ENCODE data around the gene PDE1A. TPM values are rescaled to one million over a fixed set of nuclear protein-coding genes. Genes with fewer than 3 reads are reported as not detected.

Gene PDE1A
- total RNA-seq, 4 donors from 2014 or later: 9.2 to 11.0 (median 10.1) TPM

DNA sequence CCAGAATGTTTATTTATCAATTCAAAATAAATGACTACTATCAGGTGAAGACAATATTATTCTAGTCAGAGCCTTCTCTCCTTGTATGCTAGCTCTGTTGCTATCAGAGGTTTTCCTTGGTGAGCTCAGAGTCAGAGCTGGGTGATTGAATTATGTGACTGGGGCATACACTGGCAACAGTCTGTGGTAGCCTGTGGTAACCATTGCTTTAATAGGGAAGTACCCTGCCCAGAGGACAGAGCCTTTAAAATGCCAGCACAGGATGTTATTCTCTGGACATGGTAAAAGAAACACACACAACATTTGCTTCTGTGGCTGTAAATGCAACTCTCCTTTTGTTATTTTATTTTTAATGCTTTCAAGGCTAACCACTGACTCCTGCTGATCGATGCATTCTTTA is 316.5 kb downstream of the PDE1A start:
- TF ChIP-seq, protein P1, sequence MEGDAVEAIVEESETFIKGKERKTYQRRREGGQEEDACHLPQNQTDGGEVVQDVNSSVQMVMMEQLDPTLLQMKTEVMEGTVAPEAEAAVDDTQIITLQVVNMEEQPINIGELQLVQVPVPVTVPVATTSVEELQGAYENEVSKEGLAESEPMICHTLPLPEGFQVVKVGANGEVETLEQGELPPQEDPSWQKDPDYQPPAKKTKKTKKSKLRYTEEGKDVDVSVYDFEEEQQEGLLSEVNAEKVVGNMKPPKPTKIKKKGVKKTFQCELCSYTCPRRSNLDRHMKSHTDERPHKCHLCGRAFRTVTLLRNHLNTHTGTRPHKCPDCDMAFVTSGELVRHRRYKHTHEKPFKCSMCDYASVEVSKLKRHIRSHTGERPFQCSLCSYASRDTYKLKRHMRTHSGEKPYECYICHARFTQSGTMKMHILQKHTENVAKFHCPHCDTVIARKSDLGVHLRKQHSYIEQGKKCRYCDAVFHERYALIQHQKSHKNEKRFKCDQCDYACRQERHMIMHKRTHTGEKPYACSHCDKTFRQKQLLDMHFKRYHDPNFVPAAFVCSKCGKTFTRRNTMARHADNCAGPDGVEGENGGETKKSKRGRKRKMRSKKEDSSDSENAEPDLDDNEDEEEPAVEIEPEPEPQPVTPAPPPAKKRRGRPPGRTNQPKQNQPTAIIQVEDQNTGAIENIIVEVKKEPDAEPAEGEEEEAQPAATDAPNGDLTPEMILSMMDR (IDR thresholded peaks at IDR 0.05; ENCODE audit: low read depth): no peak

DNA sequence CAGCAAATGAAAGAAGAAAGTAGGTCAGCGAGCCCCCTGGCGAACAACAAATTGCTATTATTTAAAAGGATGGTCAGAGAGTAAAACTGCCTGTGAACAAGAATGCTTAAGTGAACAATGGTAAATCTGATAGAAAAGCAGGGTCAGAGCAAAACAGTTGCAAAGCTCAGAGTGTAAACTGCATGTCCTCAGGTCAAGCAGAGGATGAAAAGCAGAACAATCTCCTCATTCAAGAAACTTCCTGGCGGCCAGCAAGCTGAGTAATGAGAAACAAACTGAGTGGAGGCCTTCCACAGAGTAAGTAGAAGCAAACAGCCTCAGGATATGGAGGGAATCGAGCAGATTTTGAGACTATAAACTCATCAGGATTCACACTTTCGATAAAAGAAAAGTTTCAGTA is 323.3 kb downstream of the PDE1A start:
- TF ChIP-seq, protein P1 (IDR thresholded peaks at IDR 0.05; ENCODE audit: low read depth): no peak

DNA sequence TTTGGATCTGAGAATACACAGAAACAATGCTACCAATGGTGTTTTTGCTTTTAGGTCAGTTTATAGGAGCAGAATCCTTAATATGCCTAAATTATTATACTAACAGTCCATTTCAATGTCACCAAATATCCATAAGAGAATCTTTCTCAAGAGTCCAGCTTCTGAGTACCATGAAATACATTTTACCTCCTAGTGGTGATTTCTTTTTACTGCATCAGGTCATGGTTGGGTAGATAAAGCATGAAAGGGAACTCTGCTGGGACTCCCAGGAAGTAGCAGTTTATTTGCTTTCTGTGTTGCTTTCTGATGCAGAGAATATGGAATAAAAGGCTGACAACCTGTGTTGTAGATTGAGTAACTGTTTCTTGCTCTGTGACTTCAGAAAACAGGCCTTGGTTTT is 325.6 kb downstream of the PDE1A start:
- TF ChIP-seq, protein P1 (IDR thresholded peaks at IDR 0.05; ENCODE audit: low read depth): no peak

DNA sequence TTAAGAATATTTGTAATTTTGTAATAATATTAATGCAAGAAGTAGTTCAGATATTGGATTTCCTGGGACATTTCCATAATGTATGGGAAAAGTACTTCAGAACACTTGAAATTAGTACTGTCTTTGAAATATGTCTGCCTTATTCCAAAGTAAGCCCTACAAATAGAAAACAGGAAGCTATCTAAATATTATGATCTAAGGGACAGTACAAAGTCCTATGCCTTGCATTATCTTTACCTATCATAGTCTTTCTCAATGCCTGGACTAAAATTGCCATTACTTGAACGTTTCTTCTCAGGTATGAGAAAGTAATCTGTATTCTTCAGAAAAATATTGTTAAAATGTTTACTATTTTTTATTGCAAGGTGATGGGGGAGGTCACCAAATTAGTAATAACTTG is 328.2 kb downstream of the PDE1A start:
- TF ChIP-seq, protein P1 (IDR thresholded peaks at IDR 0.05; ENCODE audit: low read depth): no peak

DNA sequence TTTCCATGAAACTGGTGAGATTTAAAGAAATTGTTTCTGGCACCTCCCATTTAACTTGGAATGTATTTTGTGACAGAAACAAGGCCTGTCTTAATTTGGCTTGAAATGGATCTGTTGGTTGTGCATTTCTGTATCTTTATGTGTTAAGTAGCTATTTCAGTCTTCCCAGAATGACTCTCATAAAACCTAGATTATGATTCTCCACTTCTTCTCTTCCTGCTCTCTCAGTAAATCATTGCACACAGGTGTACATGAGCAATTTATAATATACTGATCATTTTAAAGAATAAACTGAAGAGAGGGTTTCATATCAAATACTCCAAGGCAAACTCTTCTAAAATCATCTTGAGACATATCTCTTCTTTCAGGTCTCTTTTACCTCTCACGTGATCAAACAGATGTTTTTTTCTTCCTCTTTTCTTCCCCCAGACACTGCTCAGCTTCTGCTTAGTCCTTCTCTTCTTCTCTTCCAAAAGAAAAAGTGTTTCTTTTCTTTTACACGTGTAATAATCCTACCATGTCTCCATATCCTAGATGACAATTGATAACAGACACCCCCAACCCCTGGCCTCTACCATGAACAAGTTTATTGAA is 329.2 kb downstream of the PDE1A start:
- TF ChIP-seq, protein P1 (IDR thresholded peaks at IDR 0.05; ENCODE audit: low read depth): no peak

DNA sequence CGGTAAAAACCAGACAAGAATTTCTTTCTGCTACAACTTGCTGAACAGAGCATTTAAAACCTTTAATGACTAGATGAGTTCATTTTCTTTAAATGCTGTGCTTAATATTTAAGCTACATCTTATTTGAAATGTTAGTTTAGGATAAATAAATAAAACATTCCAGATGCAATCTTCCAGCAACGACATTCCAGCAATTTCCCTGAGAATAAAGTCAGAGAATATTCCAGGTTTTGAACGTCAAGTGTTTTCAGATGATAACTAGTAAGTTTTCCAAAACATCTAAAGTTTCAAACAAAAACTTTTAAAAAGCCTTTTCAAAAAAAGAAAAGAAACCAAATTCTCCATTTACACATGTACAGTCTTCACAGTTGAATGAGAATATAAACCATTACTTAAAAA is 336.4 kb downstream of the PDE1A start:
- TF ChIP-seq, protein P1 (IDR thresholded peaks at IDR 0.05; ENCODE audit: low read depth): no peak

Small RNA genes lying within 50 kb of the gene (small RNA-seq; reads per million reads assigned to genes)
- gene RN7SL267P: not detected

All from subcutaneous adipose tissue (tissue), 4 donors.